ENCODE measurements around the gene RAPGEF6. TPM values are rescaled to one million over a fixed set of nuclear protein-coding genes. Genes with fewer than 3 reads are reported as not detected.
"Not testable (repeated sequence)": the region's sequence is repeated elsewhere in the genome, so short reads cannot be mapped to it uniquely, and the experiment has no call there.

RAPGEF6 gene
- total RNA-seq, 5 donors from 2014 or later (not counting 1 experiment from before 2014, with no cell fraction given) = 82.9 to 122 (median 87.7) TPM

GRCh38 chr5:131399007-131399406 lies 236.0 kb downstream of the RAPGEF6 start:
- WGBS (ENCODE audit: insufficient coverage) = 94% methylated on average over 5 of the region's 6 CpGs
- POLR2A ChIA-PET = interaction anchor here in 1 of 2 donors (0.6 kb wide), 1 partner anchor 39 kb away, joined by 3 read pairs; no protein-coding TSS in a partner anchor
- H3K4me1 Mint-ChIP-seq = peaks cover 50 to 58% (median 54%) of the 10 kb centered on the region in 3 donors
- peaks cover 5 to 18% (median 11%) of the 10 kb centered on the region in 3 donors for H3K9me3 Mint-ChIP-seq
- peaks cover 6 to 56% of the 10 kb centered on the region in 2 donors for H3K36me3 ChIP-seq (ENCODE audit: control insufficient read depth in 2 of 2, extremely low read depth in 1 of 2, insufficient read depth in 1 of 2, low read length in 1 of 2)
- H3K27me3 Mint-ChIP-seq; H3K27me3 ChIP-seq (replicated peaks in 1 of 2; ENCODE audit: control insufficient read depth in 2 of 2, extremely low read depth in 1 of 2, insufficient read depth in 2 of 2, low read length in 1 of 2); H3K4me3 ChIP-seq (ENCODE audit: control insufficient read depth in 1 of 2, extremely low read depth in 1 of 2, low read length in 1 of 2); H3K9me3 ChIP-seq; ATAC-seq (replicated peaks in 1 of 4); CTCF ChIA-PET; DNase-seq: not testable (repeated sequence)
- peak overlapping the region in 1 of 3 donors; percentile 31 for H3K4me3 Mint-ChIP-seq
- H3K4me1 ChIP-seq (ENCODE audit: control insufficient read depth in 1 of 2, extremely low read depth in 1 of 2, insufficient read depth in 2 of 2, low read length in 2 of 2) = peaks cover 15 to 24% of the 10 kb centered on the region in 2 experiments
- H3K27ac Mint-ChIP-seq = peak overlapping the region; percentile 70 to 84
- peak overlapping the region; percentile 26 for H3K27ac ChIP-seq (ENCODE audit: low read length)
- peaks cover 75% of the 10 kb centered on the region for H3K36me3 Mint-ChIP-seq

- Histone ChIP-seq H3K36me3 (ENCODE audit: control insufficient read depth in 2 of 2, extremely low read depth in 1 of 2, insufficient read depth in 1 of 2, low read length in 1 of 2) (peaks cover 6 to 72% of the 10 kb centered on the region in 2 donors), H3K4me3 (ENCODE audit: control insufficient read depth in 1 of 2, extremely low read depth in 1 of 2, low read length in 1 of 2) (no peak overlapping the region), H3K4me1 (ENCODE audit: control insufficient read depth in 1 of 2, extremely low read depth in 1 of 2, insufficient read depth in 2 of 2, low read length in 2 of 2) (peaks cover 29 to 33% of the 10 kb centered on the region in 2 experiments), H3K9me3 (no peaks in the 10 kb centered on the region), H3K27me3 (replicated peaks in 1 of 2; ENCODE audit: control insufficient read depth in 2 of 2, extremely low read depth in 1 of 2, insufficient read depth in 2 of 2, low read length in 1 of 2) (no peaks in the 10 kb centered on the region), H3K27ac (ENCODE audit: low read length) (peak overlapping the region; percentile 95)
- DNase-seq (no peak), ATAC-seq (replicated peaks in 1 of 4) (no peak)
- Mint-ChIP-seq H3K4me3 (peak overlapping the region in 2 of 3 donors; percentile 42 to 60), H3K9me3 (peaks cover 0 to 4% (median under 1%) of the 10 kb centered on the region in 3 donors), H3K27me3 (no peaks in the 10 kb centered on the region), H3K36me3 (peaks cover 77% of the 10 kb centered on the region), H3K4me1 (peaks cover 70 to 77% (median 76%) of the 10 kb centered on the region in 3 donors), H3K27ac (peak overlapping the region; percentile 88 to 92)
- WGBS (ENCODE audit: insufficient coverage) = no CpG with 5 or more reads among the region's 5 CpGs
- POLR2A ChIA-PET = interaction anchor here (0.6 to 1.5 kb wide), 7 partner anchors 10 to 149 kb away, joined by 3 to 11 read pairs (median 3); no protein-coding TSS in a partner anchor
- CTCF ChIA-PET = interaction anchor here (0.8 to 1.7 kb wide), 4 partner anchors 15 to 131 kb away, joined by 3 to 4 read pairs (median 3); no protein-coding TSS in a partner anchor
These were observed 238.3 kb downstream of the RAPGEF6 start for GRCh38 chr5:131396630-131397273.

GRCh38 chr5:131396015-131396414 lies 239.0 kb downstream of the RAPGEF6 start:
- Histone ChIP-seq H3K27ac (ENCODE audit: low read length) (peak overlapping the region; percentile 95), H3K4me3 (ENCODE audit: control insufficient read depth in 1 of 2, extremely low read depth in 1 of 2, low read length in 1 of 2) (no peak overlapping the region), H3K4me1 (ENCODE audit: control insufficient read depth in 1 of 2, extremely low read depth in 1 of 2, insufficient read depth in 2 of 2, low read length in 2 of 2) (peaks cover 29 to 33% of the 10 kb centered on the region in 2 experiments), H3K36me3 (ENCODE audit: control insufficient read depth in 2 of 2, extremely low read depth in 1 of 2, insufficient read depth in 1 of 2, low read length in 1 of 2) (peaks cover 11 to 80% of the 10 kb centered on the region in 2 donors), H3K27me3 (replicated peaks in 1 of 2; ENCODE audit: control insufficient read depth in 2 of 2, extremely low read depth in 1 of 2, insufficient read depth in 2 of 2, low read length in 1 of 2) (no peaks in the 10 kb centered on the region), H3K9me3 (no peaks in the 10 kb centered on the region)
- ATAC-seq (replicated peaks in 1 of 4) (no peak), DNase-seq (no peak)
- Mint-ChIP-seq H3K36me3 (peaks cover 81% of the 10 kb centered on the region), H3K4me3 (peak overlapping the region; percentile 3 to 60 (median 42)), H3K9me3 (peaks cover 0 to 4% (median 0%) of the 10 kb centered on the region in 3 donors), H3K27me3 (no peaks in the 10 kb centered on the region), H3K4me1 (peaks cover 77 to 84% (median 78%) of the 10 kb centered on the region in 3 donors), H3K27ac (peak overlapping the region; percentile 88 to 92)
- ChIA-PET CTCF (interaction anchor here (0.6 to 1.7 kb wide), 5 partner anchors 12 to 131 kb away, joined by 3 to 4 read pairs (median 3); no protein-coding TSS in a partner anchor), POLR2A (interaction anchor here (0.7 to 1.5 kb wide), 6 partner anchors 10 to 138 kb away, joined by 3 to 5 read pairs (median 3); no protein-coding TSS in a partner anchor)
- WGBS (ENCODE audit: insufficient coverage) = no CpG with 5 or more reads among the region's 3 CpGs

GRCh38 chr5:131394128-131394527 lies 240.9 kb downstream of the RAPGEF6 start:
- H3K27me3 ChIP-seq (replicated peaks in 1 of 2; ENCODE audit: control insufficient read depth in 2 of 2, extremely low read depth in 1 of 2, insufficient read depth in 2 of 2, low read length in 1 of 2) = no peaks in the 10 kb centered on the region
- peaks cover 84% of the 10 kb centered on the region for H3K36me3 Mint-ChIP-seq
- no peaks in the 10 kb centered on the region for H3K9me3 Mint-ChIP-seq
- peak overlapping the region; percentile 95 for H3K27ac ChIP-seq (ENCODE audit: low read length)
- peaks cover 5 to 78% of the 10 kb centered on the region in 2 donors for H3K36me3 ChIP-seq (ENCODE audit: control insufficient read depth in 2 of 2, extremely low read depth in 1 of 2, insufficient read depth in 1 of 2, low read length in 1 of 2)
- H3K9me3 ChIP-seq = no peaks in the 10 kb centered on the region
- H3K4me3 ChIP-seq (ENCODE audit: control insufficient read depth in 1 of 2, extremely low read depth in 1 of 2, low read length in 1 of 2) = no peak overlapping the region
- no CpG with 5 or more reads among the region's 4 CpGs for WGBS (ENCODE audit: insufficient coverage)
- ATAC-seq (replicated peaks in 1 of 4) (peak; percentile 89 to 97 (median 96)), DNase-seq (peak in 26 of 35 experiments; percentile 11 to 90 (median 48))
- peaks cover 36 to 39% of the 10 kb centered on the region in 2 experiments for H3K4me1 ChIP-seq (ENCODE audit: control insufficient read depth in 1 of 2, extremely low read depth in 1 of 2, insufficient read depth in 2 of 2, low read length in 2 of 2)
- peak overlapping the region; percentile 85 to 95 for H3K27ac Mint-ChIP-seq
- ChIA-PET CTCF (interaction anchor here in 1 of 2 donors (0.5 to 1.2 kb wide), 3 partner anchors 12 to 172 kb away, joined by 3 to 4 read pairs (median 3); no protein-coding TSS in a partner anchor), POLR2A (interaction anchor here (0.6 to 0.7 kb wide), 2 partner anchors 9 to 118 kb away, joined by 3 to 4 read pairs; no protein-coding TSS in a partner anchor)
- no peaks in the 10 kb centered on the region for H3K27me3 Mint-ChIP-seq
- peaks cover 90 to 91% (median 91%) of the 10 kb centered on the region in 3 donors for H3K4me1 Mint-ChIP-seq
- peak overlapping the region; percentile 28 to 68 (median 56) for H3K4me3 Mint-ChIP-seq

- Histone ChIP-seq H3K4me1 (ENCODE audit: control insufficient read depth in 1 of 2, extremely low read depth in 1 of 2, insufficient read depth in 2 of 2, low read length in 2 of 2) (peaks cover 40 to 44% of the 10 kb centered on the region in 2 experiments), H3K9me3 (no peaks in the 10 kb centered on the region), H3K36me3 (ENCODE audit: control insufficient read depth in 2 of 2, extremely low read depth in 1 of 2, insufficient read depth in 1 of 2, low read length in 1 of 2) (peaks cover 5 to 78% of the 10 kb centered on the region in 2 donors), H3K27me3 (replicated peaks in 1 of 2; ENCODE audit: control insufficient read depth in 2 of 2, extremely low read depth in 1 of 2, insufficient read depth in 2 of 2, low read length in 1 of 2) (no peaks in the 10 kb centered on the region), H3K4me3 (ENCODE audit: control insufficient read depth in 1 of 2, extremely low read depth in 1 of 2, low read length in 1 of 2) (no peak overlapping the region), H3K27ac (ENCODE audit: low read length) (peak overlapping the region; percentile 95)
- Mint-ChIP-seq H3K27ac (peak overlapping the region; percentile 85 to 95), H3K9me3 (no peaks in the 10 kb centered on the region), H3K4me3 (peak overlapping the region; percentile 22 to 68 (median 56)), H3K4me1 (peaks cover 90 to 91% (median 90%) of the 10 kb centered on the region in 3 donors), H3K27me3 (no peaks in the 10 kb centered on the region), H3K36me3 (peaks cover 81% of the 10 kb centered on the region)
- ChIA-PET CTCF (interaction anchor here in 1 of 2 donors (0.5 to 1.2 kb wide), 4 partner anchors 12 to 172 kb away, joined by 3 to 4 read pairs (median 4); no protein-coding TSS in a partner anchor), POLR2A (interaction anchor here (0.6 to 0.9 kb wide), 3 partner anchors 117 to 137 kb away, joined by 3 read pairs; no protein-coding TSS in a partner anchor)
- ATAC-seq (replicated peaks in 1 of 4) (peak in 1 of 4 experiments; percentile 13), DNase-seq (no peak)
- no CpG with 5 or more reads among the region's 5 CpGs for WGBS (ENCODE audit: insufficient coverage)
These were observed 241.5 kb downstream of the RAPGEF6 start for GRCh38 chr5:131393498-131393968.

Data from T-cell (primary cell).